K562 (cell line): ENCODE measurements around the gene GCSAM. TPM values are rescaled to one million over a fixed set of nuclear protein-coding genes. Genes with fewer than 3 reads are reported as not detected.
A peak's percentile ranks its signal among the peaks of the same experiment; 100 is the strongest.

Source experiments
- ARNT ChIP-seq, 2 experiments: fragments of 450-650 bp; IDR thresholded peaks; 2 replicates each; pipeline ENCODE4 v1.6.1; 2016; ENCODE audit warnings: mild to moderate bottlenecking in 1 of 2
- ATF1 ChIP-seq, 2 experiments: fragments of 450-650 bp in 1 of 2; IDR thresholded peaks; 2 replicates each; pipeline ENCODE4 v1.6.1; 2016; ENCODE audit warnings: missing compliant biosample characterization in 1 of 2, missing genetic modification characterization in 1 of 2
- BRF2 ChIP-seq: IDR thresholded peaks from 3 replicates; pipeline ENCODE4 v1.6.1; 2011; ENCODE audit warnings: borderline replicate concordance, mild to moderate bottlenecking; ENCODE audit not compliant: insufficient read length, insufficient read depth
- CXXC5 ChIP-seq: fragments of 250-450 bp; sonication (Bioruptor Pico); IDR thresholded peaks from 2 replicates; pipeline ENCODE4 v1.8.0; 2022; ENCODE audit warnings: inconsistent platforms, mild to moderate bottlenecking, moderate library complexity
- FOS ChIP-seq: IDR thresholded peaks from 3 replicates; pipeline ENCODE4 v1.6.1; 2011; ENCODE audit not compliant: insufficient read length; ENCODE audit errors: extremely low read depth
- HMGXB4 ChIP-seq: sonication (generic); formaldehyde crosslinking; IDR thresholded peaks from 2 replicates; pipeline ENCODE4 v1.8.1; 2023; ENCODE audit warnings: mild to moderate bottlenecking, missing genetic modification reagents
- ILF3 ChIP-seq: fragments of 450-650 bp; IDR thresholded peaks from 2 replicates; pipeline ENCODE4 v1.6.1; 2018; ENCODE audit warnings: antibody characterized with exemption, mild to moderate bottlenecking, moderate library complexity, borderline replicate concordance
- MTA3 ChIP-seq: fragments of 450-650 bp; formaldehyde crosslinking; IDR thresholded peaks from 2 replicates; pipeline ENCODE4 v1.6.1; 2017; ENCODE audit warnings: mild to moderate bottlenecking, borderline replicate concordance
- POLR2AphosphoS5 ChIP-seq: IDR thresholded peaks from 2 replicates; pipeline ENCODE4 v1.6.1; 2011; ENCODE audit warnings: mild to moderate bottlenecking, low read depth, low read length, moderate library complexity; ENCODE audit not compliant: control insufficient read depth, insufficient read depth
- SAFB2 ChIP-seq: fragments of 200-400 bp; formaldehyde crosslinking; IDR thresholded peaks from 2 replicates; pipeline ENCODE4 v1.6.1; 2018; ENCODE audit warnings: borderline replicate concordance, low read length, low read depth, moderate library complexity; ENCODE audit not compliant: severe bottlenecking
- SMARCA4 ChIP-seq: fragments of 450-650 bp; IDR thresholded peaks from 2 replicates; pipeline ENCODE4 v1.6.1; 2016
- UBTF ChIP-seq, 2 experiments: IDR thresholded peaks; 2 replicates each; pipeline ENCODE4 v1.6.1; 2012; ENCODE audit warnings: improper control_type of control experiment in 2 of 2, low read depth in 2 of 2, low read length in 2 of 2, borderline replicate concordance in 1 of 2
- ZNF24 ChIP-seq: fragments of 450-650 bp; IDR thresholded peaks from 2 replicates; pipeline ENCODE4 v1.6.1; 2016
- polyA plus RNA-seq, 8 experiments: library from polyadenylated mRNA; depleted of rRNA in 4 of 8; stranded (reverse) in 5 of 8; unstranded in 3 of 8; fragments of >200 nt; fragmentation: Nextera tagmentation in 2 of 8; fragmentation: Illumina TruSeq in 1 of 8; extraction: Ambion mirVana in 2 of 8; extraction: Trizol in 1 of 8; gene quantifications; 2 replicates each; pipeline versions ENCODE4 v1.2.1 to v1.2.3, GENCODE V29; 2011 to 2014; ENCODE audit warnings: inconsistent platforms in 1 of 8, missing spikeins in 1 of 8
- total RNA-seq, 7 experiments: library from RNA; depleted of rRNA in 6 of 7; stranded (reverse); fragments of >200 nt in 6 of 7; fragmentation: Illumina TruSeq in 2 of 7; extraction: Trizol in 2 of 7; gene quantifications; 2 replicates each; pipeline versions ENCODE4 v1.2.1 to v1.2.3, GENCODE V29; 2011 to 2021; ENCODE audit warnings: low replicate concordance in 1 of 7

GCSAM gene
- total and polyA plus RNA-seq, 9 of the 15 experiments (the other 6 are each of a cell fraction or from before 2014, with no cell fraction given) = 0.10 TPM; not detected in 8

- TF ChIP-seq HMGXB4 (CRISPR knock-in tag) (no peak), SMARCA4 (no peak), ATF1 (CRISPR knock-in tag; IDR thresholded peaks at IDR 0.05) (no peak), ATF1 (tag; IDR thresholded peaks at IDR 0.05) (0 out of 2 replicates have a peak, but pooled peaks have one; percentile 30), ARNT (IDR thresholded peaks at IDR 0.05) (no peak), UBTF (IDR thresholded peaks at IDR 0.05; ENCODE audit: borderline replicate concordance in 1 of 2, low read depth in 2 of 2, low read length in 2 of 2) (0 out of 4 replicates have a peak, but pooled peaks of 1 of the 2 experiments have one; percentile 40), CXXC5 (CRISPR knock-in tag) (peak; percentile 63), ZNF24 (no peak), POLR2AphosphoS5 (no peak), ILF3 (no peak), SAFB2 (no peak), BRF2 (no peak), FOS (no peak), MTA3 (peak; percentile 49; the same call in 1 of the 2 replicates)
These were observed 46.8 kb downstream of the GCSAM start, which contains the start of gene C3orf52 (continued) for GRCh38 chr3:112086076-112086854.
